Neural progenitor cell (in vitro differentiated cells): Measurements from ENCODE around the gene PHACTR2. TPM values are rescaled to one million over a fixed set of nuclear protein-coding genes. Genes with fewer than 3 reads are reported as not detected.
"Not testable (repeated sequence)": the region's sequence is repeated elsewhere in the genome, so short reads cannot be mapped to it uniquely, and the experiment has no call there.

ENCODE experiments used
- DNase-seq: peaks from one replicate; pipeline ENCODE4 v3.0.0-alpha.2; 2016; ENCODE audit warnings: low spot score
- H2AFZ ChIP-seq: fragments of 200-600 bp; sonication (generic); replicated peaks from 2 replicates; pipeline ENCODE4 v1.6.1; 2016; ENCODE audit warnings: antibody characterized with exemption
- H3F3A ChIP-seq: fragments of 200-600 bp; sonication (generic); 2 replicates; pipeline ENCODE4 v1.6.1; 2016; ENCODE audit warnings: antibody characterized with exemption, low read depth
- H3K27ac ChIP-seq: fragments of 200-600 bp; sonication (generic); 2 replicates; pipeline ENCODE4 v1.5.1; 2016; ENCODE audit warnings: mild to moderate bottlenecking
- H3K27me3 ChIP-seq: fragments of 200-600 bp; sonication (generic); 2 replicates; pipeline ENCODE4 v1.6.1; 2016; ENCODE audit warnings: mild to moderate bottlenecking, moderate library complexity
- H3K36me3 ChIP-seq: fragments of 200-600 bp; sonication (generic); 2 replicates; pipeline ENCODE4 v1.5.1; 2016
- H3K4me1 ChIP-seq: fragments of 200-600 bp; sonication (generic); 2 replicates; pipeline ENCODE4 v1.6.1; 2016; ENCODE audit warnings: mixed run types
- H3K4me2 ChIP-seq: fragments of 200-600 bp; sonication (generic); 2 replicates; pipeline ENCODE4 v1.6.1; 2016
- H3K4me3 ChIP-seq: fragments of 200-600 bp; sonication (generic); 2 replicates; pipeline ENCODE4 v1.5.1; 2016
- H3K79me2 ChIP-seq: fragments of 200-600 bp; sonication (generic); 2 replicates; pipeline ENCODE4 v1.6.1; 2016; ENCODE audit warnings: low read depth
- H3K9ac ChIP-seq: fragments of 200-600 bp; sonication (generic); 2 replicates; pipeline ENCODE4 v1.6.1; 2016
- H3K9me3 ChIP-seq: fragments of 200-600 bp; sonication (generic); 2 replicates; pipeline ENCODE4 v1.5.1; 2016; ENCODE audit warnings: low read depth
- H4K20me1 ChIP-seq: fragments of 200-600 bp; sonication (generic); 2 replicates; pipeline ENCODE4 v1.6.1; 2016; ENCODE audit warnings: low read depth
- H3K27ac Mint-ChIP-seq: 3 replicates; pipeline ENCODE4 v1.8.0; 2021; ENCODE audit warnings: mixed read lengths
- H3K27me3 Mint-ChIP-seq: 2 replicates; pipeline ENCODE4 v1.8.0; 2022; ENCODE audit warnings: low read depth, mild to moderate bottlenecking, inconsistent platforms, moderate library complexity, mixed read lengths; ENCODE audit not compliant: insufficient read depth
- H3K36me3 Mint-ChIP-seq: 3 replicates; pipeline ENCODE4 v1.8.0; 2021; ENCODE audit warnings: mixed read lengths
- H3K4me1 Mint-ChIP-seq: 3 replicates; pipeline ENCODE4 v1.8.0; 2021; ENCODE audit warnings: mixed read lengths
- H3K4me3 Mint-ChIP-seq: 3 replicates; pipeline ENCODE4 v1.8.0; 2021; ENCODE audit warnings: mild to moderate bottlenecking, moderate library complexity, mixed read lengths
- H3K9me3 Mint-ChIP-seq: 3 replicates; pipeline ENCODE4 v1.8.0; 2020; ENCODE audit warnings: mixed read lengths
- EZH2 ChIP-seq: fragments of 200-600 bp; sonication (generic); IDR thresholded peaks from 2 replicates; pipeline ENCODE4 v1.6.1; 2017; ENCODE audit warnings: antibody characterized with exemption, mild to moderate bottlenecking, moderate library complexity
- EZH2phosphoT487 ChIP-seq: fragments of 200-600 bp; sonication (generic); IDR thresholded peaks from 2 replicates; pipeline ENCODE4 v1.6.1; 2017; ENCODE audit warnings: antibody characterized with exemption
- total RNA-seq: library from RNA; depleted of rRNA; stranded (reverse); fragments of >200 nt; gene quantifications from 2 replicates; pipeline ENCODE4 v1.2.3, GENCODE V29; 2015; ENCODE audit warnings: low replicate concordance
- TF ChIP-seq, protein P1 (sequence below): fragments of 200-600 bp; sonication (generic); IDR thresholded peaks from 2 replicates; pipeline ENCODE4 v1.5.1; 2017; ENCODE audit warnings: antibody characterized with exemption, mild to moderate bottlenecking

PHACTR2 gene
- total RNA-seq, 1 donor from 2014 or later: 45.4 TPM

DNA sequence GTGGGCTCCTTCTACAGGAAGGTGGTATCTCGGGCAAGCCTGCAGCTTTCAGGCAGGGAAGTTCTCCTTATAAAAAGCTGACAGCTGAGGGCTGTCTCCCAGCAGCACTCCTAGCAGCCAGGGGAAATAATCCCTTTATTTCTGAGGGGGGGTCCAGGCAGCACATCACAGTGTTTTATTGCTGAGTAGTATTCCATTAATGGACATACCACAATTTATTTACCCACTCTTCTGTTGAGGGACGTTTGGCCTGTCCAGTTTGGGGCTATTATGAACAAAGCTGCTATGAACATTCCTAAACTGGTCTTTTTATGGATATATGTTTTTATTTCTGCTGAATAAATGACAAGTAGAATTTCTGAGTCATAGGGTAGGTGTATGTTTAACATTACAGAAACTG, 20.0 kb upstream of the PHACTR2 start:
- Mint-ChIP-seq H3K36me3 (peaks cover 7% of the 10 kb centered on the region), H3K4me3 (no peak overlapping the region), H3K9me3 (peaks cover 20% of the 10 kb centered on the region), H3K4me1 (peaks cover 5% of the 10 kb centered on the region), H3K27me3 (peaks cover 3% of the 10 kb centered on the region), H3K27ac (no peak overlapping the region)
- H3K9ac ChIP-seq: no peak overlapping the region
- H3K27ac ChIP-seq: no peak overlapping the region
- no peak for DNase-seq
- no peaks in the 10 kb centered on the region for H3K9me3 ChIP-seq
- no peaks in the 10 kb centered on the region for H3K27me3 ChIP-seq
- no peak overlapping the region for H2AFZ ChIP-seq
- H3K4me2 ChIP-seq: no peak overlapping the region
- no peaks in the 10 kb centered on the region for H3K79me2 ChIP-seq
- TF ChIP-seq EZH2phosphoT487: no peak
- TF ChIP-seq, protein P1, sequence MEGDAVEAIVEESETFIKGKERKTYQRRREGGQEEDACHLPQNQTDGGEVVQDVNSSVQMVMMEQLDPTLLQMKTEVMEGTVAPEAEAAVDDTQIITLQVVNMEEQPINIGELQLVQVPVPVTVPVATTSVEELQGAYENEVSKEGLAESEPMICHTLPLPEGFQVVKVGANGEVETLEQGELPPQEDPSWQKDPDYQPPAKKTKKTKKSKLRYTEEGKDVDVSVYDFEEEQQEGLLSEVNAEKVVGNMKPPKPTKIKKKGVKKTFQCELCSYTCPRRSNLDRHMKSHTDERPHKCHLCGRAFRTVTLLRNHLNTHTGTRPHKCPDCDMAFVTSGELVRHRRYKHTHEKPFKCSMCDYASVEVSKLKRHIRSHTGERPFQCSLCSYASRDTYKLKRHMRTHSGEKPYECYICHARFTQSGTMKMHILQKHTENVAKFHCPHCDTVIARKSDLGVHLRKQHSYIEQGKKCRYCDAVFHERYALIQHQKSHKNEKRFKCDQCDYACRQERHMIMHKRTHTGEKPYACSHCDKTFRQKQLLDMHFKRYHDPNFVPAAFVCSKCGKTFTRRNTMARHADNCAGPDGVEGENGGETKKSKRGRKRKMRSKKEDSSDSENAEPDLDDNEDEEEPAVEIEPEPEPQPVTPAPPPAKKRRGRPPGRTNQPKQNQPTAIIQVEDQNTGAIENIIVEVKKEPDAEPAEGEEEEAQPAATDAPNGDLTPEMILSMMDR: no peak
- TF ChIP-seq EZH2: no peak
- no peaks in the 10 kb centered on the region for H4K20me1 ChIP-seq
- no peak overlapping the region for H3K4me3 ChIP-seq
- H3F3A ChIP-seq: no peaks in the 10 kb centered on the region
- H3K4me1 ChIP-seq: peaks cover 5% of the 10 kb centered on the region
- H3K36me3 ChIP-seq: no peaks in the 10 kb centered on the region

DNA sequence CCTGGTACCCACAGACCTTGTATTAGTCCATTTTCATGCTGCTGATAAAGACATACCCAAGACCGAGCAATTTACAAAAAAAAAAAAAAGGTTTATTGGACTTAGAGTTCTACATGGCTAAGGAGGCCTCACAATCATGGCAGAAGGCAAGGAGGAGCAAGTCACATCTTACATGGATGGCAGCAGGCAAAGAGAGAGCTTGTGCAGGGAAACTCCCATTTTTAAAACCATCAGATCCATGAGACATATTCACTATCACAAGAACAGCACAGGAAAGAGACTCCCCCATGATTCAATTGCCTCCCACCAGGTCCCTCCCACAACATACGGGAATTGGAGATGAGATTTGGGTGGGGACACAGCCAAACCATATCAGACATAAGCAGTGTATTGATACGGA, 17.6 kb upstream of the PHACTR2 start:
- not testable (repeated sequence) for H3K27me3 ChIP-seq, H3K9me3 ChIP-seq, H3K79me2 ChIP-seq, H3K27ac ChIP-seq, H3K4me1 ChIP-seq, H3K27me3 Mint-ChIP-seq, H3F3A ChIP-seq, H3K9ac ChIP-seq, H3K36me3 ChIP-seq, H3K36me3 Mint-ChIP-seq, DNase-seq, H3K4me3 Mint-ChIP-seq, H2AFZ ChIP-seq, H3K4me1 Mint-ChIP-seq, H3K4me3 ChIP-seq, H3K27ac Mint-ChIP-seq, H4K20me1 ChIP-seq, H3K4me2 ChIP-seq
- peaks cover 20% of the 10 kb centered on the region for H3K9me3 Mint-ChIP-seq

- Histone ChIP-seq H2AFZ (no peak overlapping the region), H3K27ac (no peak overlapping the region), H3K9me3 (no peaks in the 10 kb centered on the region), H3K9ac (no peak overlapping the region), H3K4me3 (no peak overlapping the region), H3K4me2 (no peak overlapping the region), H3K79me2 (no peaks in the 10 kb centered on the region), H3K4me1 (no peaks in the 10 kb centered on the region), H3K27me3 (no peaks in the 10 kb centered on the region), H4K20me1 (no peaks in the 10 kb centered on the region), H3F3A (no peaks in the 10 kb centered on the region), H3K36me3 (no peaks in the 10 kb centered on the region)
- peaks cover 46% of the 10 kb centered on the region for H3K9me3 Mint-ChIP-seq
- TF ChIP-seq EZH2phosphoT487 (no peak), EZH2 (no peak)
- TF ChIP-seq, protein P1: no peak
- no peaks in the 10 kb centered on the region for H3K27me3 Mint-ChIP-seq
- peaks cover 5% of the 10 kb centered on the region for H3K36me3 Mint-ChIP-seq
- no peak overlapping the region for H3K4me3 Mint-ChIP-seq
- H3K4me1 Mint-ChIP-seq: no peaks in the 10 kb centered on the region
- no peak overlapping the region for H3K27ac Mint-ChIP-seq
- DNase-seq: no peak
These were observed 13.6 kb upstream of the PHACTR2 start for GRCh38 chr6:143664171-143664570.

DNA sequence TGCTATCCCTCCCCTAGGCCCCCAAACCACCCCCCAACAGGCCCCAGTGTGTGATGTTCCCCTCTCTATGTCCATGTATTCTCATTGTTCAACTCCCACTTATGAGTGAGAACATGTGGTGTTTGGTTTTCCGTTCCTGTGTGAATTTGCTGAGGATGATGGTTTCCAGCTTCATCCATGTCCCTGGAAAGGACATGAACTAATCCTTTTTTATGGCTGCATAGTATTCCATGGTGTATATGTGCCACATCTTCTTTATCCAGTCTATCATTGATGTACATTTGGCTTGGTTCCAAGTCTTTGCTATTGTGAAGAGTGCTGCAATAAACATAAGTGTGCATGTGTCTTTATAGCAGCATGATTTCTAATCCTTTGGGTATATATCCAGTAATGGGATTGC, 11.8 kb upstream of the PHACTR2 start:
- H3K36me3 Mint-ChIP-seq, H3K4me2 ChIP-seq, H3K4me1 Mint-ChIP-seq, H4K20me1 ChIP-seq, H3K27me3 ChIP-seq, H3K36me3 ChIP-seq, DNase-seq, H3K4me3 Mint-ChIP-seq, H3K9ac ChIP-seq, H3K27ac ChIP-seq, H3K4me1 ChIP-seq, H3F3A ChIP-seq, H3K79me2 ChIP-seq, H2AFZ ChIP-seq, H3K9me3 ChIP-seq, H3K4me3 ChIP-seq, H3K27ac Mint-ChIP-seq, H3K27me3 Mint-ChIP-seq: not testable (repeated sequence)
- peaks cover 47% of the 10 kb centered on the region for H3K9me3 Mint-ChIP-seq

GRCh38 chr6:143669483-143669882, 8.3 kb upstream of the PHACTR2 start:
- not testable (repeated sequence) for H4K20me1 ChIP-seq, H3K4me2 ChIP-seq, H3K27ac ChIP-seq, H3K4me3 ChIP-seq, H3K4me3 Mint-ChIP-seq, H2AFZ ChIP-seq, DNase-seq, H3K9ac ChIP-seq, H3K36me3 ChIP-seq, H3K9me3 ChIP-seq, H3K79me2 ChIP-seq, H3K27me3 ChIP-seq, H3K27me3 Mint-ChIP-seq, H3K27ac Mint-ChIP-seq, H3K36me3 Mint-ChIP-seq
- Histone ChIP-seq H3F3A (peaks cover 13% of the 10 kb centered on the region), H3K4me1 (peaks cover 17% of the 10 kb centered on the region)
- peaks cover 48% of the 10 kb centered on the region for H3K9me3 Mint-ChIP-seq
- peaks cover 16% of the 10 kb centered on the region for H3K4me1 Mint-ChIP-seq
